COLO829 (cell line): ENCODE measurements around the gene RORB.

ENCODE experiments used
- DNase-seq: peaks from one replicate; pipeline ENCODE4 v3.0.0; 2012; ENCODE audit warnings: low spot score

Gene RORB

DNA sequence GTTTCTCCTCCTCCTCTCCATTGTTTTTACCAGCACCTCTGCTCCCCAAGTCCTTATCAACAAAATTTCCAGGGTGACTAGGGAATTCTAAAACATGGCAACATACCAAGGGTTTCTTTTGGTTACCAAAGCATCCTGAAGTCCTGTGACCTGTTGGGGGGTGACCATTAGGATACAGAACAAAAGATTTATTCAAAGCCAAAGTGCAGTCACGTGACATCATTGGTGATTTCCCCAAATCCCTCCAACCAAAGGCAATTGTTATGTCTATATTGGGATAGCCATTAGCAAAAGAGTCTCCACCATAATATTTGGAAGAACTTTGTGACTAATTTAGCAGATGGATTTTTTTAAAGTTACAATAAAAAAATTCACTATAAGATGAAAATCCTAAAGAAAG is 222.2 kb downstream of the RORB start:
- no peak for DNase-seq

DNA sequence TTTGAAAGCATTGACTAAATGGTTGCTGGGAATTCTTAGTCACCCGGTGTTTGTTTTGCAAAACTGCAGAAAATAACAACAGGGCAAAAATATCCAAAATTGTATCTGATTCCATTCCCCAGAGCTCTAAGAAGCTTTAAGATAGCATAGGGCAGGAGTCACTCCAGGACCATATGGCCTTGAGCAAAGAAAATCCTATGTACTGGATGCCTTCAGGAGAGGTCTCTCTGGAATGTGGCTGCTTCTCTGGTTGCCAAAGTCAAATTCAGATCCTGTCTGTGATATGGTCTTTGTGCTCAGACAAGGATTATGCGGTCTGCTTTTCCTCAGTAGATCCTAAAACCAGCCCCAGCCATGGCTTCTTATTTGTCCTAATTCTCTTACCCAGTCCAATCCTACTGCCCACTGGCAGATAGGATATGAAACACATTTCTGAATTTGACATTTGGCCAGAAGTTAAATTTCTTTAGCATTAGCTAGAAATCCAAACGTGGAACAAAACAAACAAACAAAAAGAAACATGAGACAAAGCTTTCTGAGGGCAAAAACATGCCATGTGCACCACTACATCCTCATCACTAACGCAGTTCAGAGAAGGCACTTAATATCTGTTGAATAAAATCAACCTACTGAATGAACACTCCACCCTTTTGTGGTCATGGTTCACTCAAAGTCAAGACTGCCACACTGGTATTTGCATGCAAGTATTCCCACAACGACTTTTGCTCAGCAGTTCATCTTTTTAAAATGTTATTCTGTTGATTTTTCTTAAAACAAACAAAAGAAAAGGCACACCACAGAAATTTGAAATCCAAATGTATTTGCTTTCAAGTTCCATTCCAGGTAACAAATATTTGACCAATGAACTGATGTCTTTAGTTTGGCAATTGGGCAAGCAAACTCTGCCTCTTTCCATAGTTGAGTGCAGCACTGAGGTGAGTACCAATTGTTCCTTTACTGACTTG is 224.8 kb downstream of the RORB start:
- no peak for DNase-seq

DNA sequence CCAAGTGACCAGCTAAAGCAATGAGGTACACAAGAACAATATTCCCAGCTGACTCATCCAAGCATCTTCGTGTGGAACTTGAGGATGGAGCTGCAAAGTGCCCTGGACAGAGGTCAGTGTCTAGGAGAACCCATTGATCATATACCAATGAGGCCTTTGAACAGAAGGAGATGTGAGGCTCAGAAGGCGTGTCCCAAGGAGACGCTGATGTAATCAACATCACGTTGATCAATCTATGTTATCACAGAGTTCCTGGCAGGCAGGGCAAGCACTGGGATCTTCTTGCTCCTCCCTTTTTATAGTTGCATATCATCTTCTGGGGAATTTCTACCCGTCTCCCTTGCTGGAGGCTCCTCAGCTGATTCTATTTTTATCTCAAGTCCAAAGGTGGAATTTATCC is 227.2 kb downstream of the RORB start:
- no peak for DNase-seq

DNA sequence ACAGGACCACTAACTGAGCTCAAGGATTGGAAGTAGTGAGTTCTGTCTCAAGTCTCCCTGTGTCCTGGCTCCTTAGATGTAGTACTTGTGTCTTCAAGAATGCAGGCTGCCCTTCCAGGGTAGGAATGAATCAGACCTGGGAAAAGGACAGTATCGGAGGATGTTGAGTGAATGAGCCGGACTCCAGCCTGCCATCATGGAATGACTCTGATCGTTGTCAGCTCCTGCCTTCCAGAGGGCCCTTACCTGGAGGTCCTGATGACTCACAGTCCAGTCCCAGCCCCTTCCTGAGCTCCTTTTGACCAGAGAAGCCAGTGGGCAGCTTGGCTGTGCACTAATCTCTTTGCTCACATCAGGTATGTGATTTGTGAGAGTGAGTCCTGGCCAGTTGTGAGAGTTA is 229.4 kb downstream of the RORB start:
- DNase-seq, result no peak

DNA sequence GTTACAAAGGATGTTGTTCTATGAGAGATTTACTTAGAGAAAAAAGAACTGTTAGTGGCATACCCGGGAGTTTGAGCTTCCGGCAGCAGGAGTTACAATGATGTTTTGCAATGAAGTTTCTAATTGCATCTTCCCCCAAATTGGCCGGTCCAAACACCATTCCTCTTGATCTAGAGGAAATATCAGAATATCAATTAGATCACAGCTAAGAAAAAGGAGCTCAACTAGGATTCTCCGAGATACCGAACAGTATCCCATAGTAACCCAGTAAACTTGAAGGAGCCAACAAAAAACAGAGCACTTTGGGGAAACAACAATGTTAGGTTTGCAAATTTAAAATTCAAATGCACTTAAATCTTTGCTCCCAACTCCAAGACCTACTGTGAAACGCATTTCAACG is 231.0 kb downstream of the RORB start:
- DNase-seq, result no peak

DNA sequence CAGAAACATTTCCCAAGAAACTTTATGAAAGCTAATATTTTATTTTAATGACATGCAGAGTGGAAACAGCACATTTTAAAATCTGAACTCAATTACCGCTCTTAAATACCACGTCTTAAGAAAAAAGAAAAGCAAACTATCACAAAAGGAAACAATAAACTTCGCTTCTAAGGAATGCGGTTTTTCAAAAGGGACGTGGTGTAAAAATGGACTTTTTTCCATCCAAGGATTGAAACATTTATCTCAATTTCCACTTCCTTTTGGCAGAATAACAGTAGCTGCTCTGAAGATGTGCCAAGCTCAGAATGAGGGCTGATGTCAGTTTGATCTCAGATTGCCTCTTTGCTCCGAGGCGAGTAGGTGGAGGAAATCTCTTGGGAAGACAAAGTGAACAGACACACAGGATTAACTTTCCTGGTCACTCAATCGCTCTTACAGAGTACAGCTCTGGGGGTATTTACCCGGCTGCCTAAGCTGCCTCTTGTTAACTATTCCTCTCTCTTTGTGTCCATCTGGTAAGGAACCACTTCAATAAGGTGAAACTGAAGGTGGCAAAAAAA is 232.1 kb downstream of the RORB start:
- DNase-seq, result peak; percentile 35

DNA sequence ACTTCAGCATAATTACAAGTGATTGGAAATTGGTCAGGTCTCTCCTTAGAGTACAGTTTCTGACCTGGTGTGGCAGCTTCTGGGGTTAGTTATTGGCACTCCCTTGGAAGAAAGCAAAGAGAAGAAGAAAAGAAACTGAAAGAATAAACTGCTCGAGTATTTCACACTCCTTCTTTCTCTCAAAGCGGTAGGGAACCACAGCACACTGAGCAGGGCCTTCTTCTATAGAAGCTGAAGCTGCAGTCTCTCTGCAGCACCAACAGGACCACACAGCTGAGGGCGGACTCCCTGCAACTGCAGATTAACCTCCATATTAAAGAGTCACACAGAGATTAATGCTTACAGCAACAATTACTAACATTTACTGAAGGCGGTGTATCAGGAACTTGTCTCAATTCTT is 238.6 kb downstream of the RORB start:
- no peak for DNase-seq

DNA sequence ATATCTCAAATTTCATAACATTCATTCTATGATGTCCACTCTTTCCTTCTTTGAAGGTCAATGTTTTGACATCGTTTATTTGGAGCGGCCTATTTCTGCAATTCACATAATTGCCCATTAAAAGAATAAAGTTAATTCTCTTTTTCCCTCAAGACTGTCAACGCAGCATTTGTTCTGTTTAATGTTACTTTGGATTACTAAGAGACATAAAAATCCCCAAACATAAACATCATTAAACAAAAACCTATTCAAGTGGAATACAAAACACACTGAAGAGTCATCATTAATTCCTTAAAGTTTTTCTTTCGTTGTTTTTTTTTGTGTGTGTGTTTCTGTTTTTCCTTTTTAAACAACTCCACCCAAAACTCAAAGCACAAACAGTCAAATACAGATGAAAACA is 239.5 kb downstream of the RORB start:
- DNase-seq, result peak; percentile 44

DNA sequence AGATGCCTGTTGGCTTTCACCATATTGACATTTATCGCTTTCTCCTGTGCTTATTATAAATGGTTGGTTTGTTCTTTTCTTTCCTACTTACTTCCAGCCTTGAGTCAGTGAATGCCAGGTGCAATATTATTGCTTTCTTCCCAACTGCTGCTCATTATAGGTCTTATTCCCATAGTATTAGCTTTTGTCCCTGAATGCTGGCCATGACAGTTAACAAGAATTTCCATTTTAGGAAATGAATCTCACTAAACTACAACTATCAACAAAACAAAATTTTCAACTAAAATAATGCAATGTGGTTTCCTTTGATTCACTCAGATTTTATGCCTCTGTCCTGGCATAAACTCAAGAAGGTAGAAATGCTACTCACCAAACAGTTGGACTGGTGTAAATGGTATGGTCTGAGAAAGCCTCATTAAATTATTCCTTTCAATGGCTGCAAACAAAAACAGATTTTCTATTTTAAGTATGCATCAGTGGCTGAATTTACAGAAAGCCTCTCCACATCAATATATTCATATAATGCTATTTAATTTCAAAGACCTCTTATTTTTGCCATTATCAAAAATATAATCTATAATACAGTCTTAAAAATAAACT is 245.2 kb downstream of the RORB start:
- DNase-seq, result no peak
